Measurements from ENCODE around the gene PLEKHA7.

The PLEKHA7 gene

DNA sequence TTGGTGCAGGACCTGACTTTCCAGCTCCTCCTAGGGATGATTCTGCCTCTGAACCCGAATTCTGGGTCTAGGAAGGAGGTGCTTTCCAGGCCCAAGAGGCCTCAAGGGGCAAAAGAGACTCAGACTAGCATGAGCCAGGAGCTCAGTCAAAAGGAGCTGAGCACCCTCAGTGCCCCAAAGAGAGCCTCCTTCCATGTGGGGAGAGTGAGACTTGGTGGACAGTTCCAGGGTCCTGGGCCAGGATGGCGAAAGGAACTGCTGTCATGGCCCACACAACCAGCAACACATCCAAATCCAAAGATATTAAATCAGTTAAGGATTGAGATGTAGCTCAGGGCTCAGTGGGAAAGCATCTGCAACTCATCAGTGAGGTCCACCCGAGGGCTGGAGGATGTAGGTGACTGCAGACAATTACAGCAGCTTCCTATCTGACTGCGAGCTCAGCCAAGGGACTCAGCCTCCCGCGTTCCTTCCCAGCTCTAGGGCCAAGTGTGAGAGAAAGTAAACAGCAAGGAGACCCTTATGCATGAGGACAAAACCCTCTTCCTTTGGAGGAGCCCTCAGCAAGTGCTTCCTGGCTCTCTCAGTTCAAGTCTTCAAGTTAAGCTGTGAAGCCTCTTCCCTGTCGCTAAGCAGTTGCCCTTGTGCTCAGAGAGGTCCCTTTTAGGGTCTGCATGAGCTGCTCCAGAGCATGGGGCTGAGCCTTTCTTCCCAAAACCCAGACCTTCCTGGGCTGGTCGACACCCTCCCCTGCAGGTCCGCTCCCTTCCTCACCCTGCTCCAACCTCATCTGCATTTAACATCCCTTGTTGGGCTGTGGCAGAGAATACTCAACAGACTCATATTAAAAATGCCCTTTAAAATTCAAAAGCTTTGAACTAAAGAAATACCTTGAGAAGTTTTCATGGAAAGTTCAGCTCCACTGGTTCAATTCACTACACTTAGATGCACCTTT lies 240.0 kb downstream of the PLEKHA7 start:
- no peak for DNase-seq (ENCODE audit: low spot score)

DNA sequence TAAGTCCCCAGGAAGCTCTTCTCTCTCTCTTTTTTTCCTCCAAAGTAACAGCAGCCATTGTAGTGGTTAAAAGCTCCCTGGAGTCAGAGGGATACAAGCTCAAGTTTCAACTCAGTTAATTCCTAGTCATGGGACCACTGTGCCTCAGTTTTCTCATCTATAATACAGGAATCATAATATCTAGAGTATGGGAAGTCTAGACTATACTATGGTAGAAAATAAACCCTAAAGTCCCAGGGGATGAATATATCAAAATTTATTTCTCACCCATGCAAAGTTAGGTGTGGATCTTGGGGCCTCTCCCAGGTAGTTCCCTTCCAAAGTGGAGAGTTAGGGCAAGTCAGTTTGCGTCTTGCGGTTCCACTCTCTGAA lies 242.1 kb downstream of the PLEKHA7 start:
- DNase-seq (ENCODE audit: low spot score) = no peak

DNA sequence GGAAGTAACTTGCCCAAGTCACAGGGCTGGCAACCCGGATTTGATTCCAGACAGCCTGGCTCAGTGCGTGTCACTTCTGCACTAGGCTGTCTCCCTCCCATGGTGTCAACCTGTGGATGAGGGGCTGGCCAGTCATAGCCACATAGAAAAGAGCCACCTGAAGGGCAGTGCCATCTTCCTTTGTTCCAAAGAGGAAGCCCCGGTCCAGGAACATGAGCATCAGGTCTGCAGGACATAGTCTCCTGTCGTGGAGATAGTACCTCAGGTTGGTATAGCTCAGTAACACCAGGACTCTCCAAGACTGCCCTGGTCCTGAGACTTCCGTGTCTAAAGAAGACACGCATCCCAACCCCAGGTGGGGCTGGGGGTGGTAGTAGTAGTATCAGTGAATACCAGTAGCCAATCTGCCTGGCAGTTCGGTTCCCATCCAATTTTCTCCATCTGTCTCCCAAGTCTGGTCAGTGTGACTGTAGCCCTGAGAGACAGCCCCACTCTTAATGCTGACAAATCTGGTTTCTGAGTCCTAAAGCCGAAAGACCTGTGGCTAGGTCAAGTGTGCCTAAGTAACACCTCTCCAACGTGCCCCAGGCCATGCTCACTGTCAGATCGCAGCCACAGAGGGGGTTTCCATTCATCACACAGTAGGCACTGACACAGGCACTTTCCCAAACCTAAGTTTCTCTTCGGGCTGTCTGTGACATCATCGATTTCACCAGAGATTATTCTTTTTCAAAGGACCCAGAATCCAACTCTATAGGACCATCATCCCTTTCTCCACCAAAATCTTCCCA lies 242.7 kb downstream of the PLEKHA7 start:
- DNase-seq (ENCODE audit: low spot score) = no peak

DNA sequence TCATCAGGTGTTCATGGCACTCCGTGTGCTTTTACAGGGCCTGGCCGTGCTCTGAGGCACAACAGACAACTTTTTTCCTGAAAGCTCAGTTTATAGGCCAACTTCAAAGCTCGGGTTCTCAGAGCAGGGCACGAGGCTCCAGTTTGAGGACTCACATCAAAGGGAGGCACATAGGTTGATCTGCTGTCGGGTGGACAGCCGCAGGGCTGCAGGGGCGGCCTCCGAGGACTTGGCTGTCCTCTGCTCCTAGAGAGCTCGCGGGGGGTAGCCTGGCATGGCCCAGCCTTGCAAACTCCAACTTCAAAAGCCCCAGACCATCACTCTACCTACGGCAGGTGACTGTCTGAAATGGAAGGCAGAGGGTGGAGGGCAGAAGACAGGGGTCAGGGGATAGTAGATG lies 244.2 kb downstream of the PLEKHA7 start:
- DNase-seq (ENCODE audit: low spot score) = no peak

DNA sequence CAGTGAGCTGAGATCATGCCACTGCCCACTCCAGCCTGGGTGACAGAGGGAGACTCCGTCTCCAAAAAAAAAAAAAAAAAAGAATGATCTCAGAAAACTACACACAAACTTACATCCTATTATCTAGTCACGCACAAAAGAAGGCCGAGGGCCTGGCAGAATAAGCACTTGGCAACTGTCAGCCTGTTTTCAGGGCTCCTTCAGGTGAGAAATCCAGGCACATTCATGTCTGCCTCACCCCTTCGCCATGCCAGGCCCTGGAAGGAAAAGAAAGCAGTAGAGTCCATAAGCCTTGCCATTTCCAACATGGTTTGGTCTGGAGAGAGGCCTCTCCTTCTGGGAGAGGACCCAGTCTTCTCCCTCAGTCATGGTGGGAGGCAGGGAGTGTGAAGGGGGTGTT lies 244.8 kb downstream of the PLEKHA7 start:
- DNase-seq (ENCODE audit: low spot score) = no peak

DNA sequence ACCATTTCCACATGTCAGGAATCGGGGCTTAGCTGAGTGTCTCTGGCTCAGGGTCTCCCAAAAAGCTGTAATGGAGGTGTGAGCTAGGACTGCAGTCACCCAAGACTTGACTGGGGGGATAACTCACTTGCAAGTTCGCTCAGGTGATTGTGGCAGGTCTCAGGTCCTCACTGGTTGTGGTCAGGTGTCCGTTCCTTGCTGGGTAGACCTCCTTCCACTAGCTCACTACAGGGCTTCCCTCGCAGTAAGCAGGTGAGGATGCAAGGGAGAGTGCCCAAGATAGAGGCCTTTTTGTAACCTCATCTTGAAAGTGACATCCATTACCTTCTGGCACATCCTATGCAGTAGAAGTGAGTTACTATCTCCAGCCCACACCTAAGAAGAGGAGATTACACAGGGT lies 246.3 kb downstream of the PLEKHA7 start:
- no peak for DNase-seq (ENCODE audit: low spot score)

DNA sequence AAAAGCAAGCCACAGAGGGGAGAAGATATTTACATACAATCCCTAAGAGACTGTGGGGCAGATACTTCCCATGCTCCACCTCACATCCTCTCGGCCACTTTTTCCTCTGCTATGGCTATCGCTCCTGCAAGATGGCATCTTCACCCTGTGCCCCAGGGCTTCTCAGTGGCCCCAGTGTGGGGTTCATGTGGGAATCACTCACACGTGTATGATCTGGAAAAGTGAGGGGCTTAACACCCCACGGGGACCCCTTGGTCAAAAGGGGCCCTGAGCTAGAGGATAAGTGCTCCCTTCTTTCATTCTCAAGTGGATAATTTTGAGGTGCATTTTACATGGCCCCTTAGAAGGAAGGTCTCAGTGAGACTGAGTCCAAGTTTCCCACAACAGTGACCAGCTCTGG lies 247.1 kb downstream of the PLEKHA7 start:
- no peak for DNase-seq (ENCODE audit: low spot score)

DNA sequence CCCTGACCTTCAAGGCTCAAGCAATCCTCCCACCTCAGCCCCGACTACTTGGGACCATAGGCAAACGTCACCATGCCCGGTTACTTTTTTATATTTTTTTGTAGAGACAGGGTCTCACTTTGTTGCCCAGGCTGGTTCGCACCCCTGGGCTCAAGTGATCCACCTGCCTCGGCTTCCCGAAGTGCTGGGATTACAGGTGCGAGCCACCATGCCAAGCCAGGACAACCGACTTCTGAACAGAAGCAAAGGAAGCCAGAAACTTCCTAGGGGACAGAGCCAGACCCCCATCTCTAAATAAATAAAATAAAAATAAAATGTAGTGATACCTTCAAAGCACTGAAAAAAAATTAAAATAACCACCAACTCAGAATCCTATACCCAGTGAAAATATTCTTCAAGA lies 249.3 kb downstream of the PLEKHA7 start:
- no peak for DNase-seq (ENCODE audit: low spot score)

DNA sequence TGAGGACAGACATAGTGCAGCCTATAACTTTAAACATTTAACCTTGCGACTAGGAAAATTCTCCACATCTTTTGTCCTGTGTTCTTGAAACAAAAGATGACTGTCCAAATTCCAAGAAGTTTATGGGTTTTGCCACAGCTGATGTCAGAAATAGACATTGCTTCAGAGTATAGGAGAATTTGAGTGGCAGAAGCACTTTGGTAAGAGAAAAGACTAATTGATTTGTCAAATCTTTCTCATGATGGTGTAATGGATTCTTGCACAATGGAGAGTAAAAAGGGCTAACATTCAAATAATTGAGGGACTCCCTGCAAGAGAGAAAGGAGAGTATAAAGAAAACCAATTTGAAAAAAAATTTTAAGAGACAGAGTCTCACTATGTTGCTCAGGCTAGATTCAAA lies 250.5 kb downstream of the PLEKHA7 start:
- DNase-seq (ENCODE audit: low spot score) = no peak

DNA sequence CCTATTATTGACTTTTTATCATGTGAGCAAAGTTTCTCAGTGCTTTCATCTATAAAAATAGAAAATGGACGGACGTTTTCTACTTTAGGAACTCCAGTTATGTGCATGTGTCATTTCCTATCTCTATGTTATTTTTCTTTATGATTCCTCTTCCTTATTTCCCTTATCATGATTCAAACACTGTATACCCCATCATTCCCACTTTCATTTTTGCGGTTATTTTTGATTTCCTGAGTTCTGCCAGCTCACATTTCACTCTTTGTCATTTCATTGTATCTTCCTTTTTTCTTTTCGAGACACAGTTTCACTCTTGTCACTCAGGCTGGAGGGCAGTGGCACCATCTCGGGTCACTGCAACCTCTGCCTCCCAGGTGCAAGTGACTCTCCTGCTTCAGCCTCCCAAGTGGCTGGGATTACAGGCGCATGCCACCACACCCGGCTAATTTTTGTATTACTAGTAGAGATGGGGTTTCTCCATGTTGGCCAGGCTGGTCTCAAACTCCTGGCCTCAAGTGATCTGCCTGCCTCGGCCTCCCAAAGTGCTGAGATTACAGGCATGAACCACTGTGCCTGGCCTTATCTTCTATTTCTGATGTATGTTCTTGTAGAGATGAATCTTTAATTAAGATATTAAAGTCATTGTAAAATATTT lies 254.2 kb downstream of the PLEKHA7 start:
- DNase-seq (ENCODE audit: low spot score) = no peak

DNA sequence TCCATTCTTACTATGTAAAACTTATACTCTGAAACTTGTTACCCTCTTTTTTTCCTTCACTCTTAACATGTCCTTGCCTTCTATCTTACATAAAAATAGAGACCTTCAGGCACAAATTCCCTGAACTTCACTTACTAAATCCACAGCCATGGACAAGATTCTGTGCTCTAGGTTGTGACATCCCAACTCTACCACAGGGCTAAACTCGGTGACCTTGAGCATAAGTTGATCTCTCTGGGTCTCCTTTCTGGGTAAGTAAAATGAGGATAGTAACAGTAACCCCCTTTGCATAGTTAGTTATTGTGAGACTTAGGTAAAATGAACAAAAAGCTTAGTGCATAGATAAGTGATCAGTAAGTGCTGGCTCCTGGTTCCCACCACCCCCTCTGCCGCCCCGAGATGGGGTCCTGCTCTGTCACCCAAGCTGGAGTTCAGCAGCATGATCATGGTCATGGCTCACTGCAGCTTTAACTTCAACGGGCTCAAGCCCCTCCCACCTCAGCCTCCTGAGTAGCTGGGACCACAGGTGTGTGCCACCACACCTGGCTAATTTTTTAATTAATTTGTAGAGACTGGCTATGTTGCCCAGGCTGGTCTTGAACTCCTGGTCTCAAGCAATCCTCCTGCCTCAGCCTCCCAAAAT lies 255.7 kb downstream of the PLEKHA7 start:
- no peak for DNase-seq (ENCODE audit: low spot score)

DNA sequence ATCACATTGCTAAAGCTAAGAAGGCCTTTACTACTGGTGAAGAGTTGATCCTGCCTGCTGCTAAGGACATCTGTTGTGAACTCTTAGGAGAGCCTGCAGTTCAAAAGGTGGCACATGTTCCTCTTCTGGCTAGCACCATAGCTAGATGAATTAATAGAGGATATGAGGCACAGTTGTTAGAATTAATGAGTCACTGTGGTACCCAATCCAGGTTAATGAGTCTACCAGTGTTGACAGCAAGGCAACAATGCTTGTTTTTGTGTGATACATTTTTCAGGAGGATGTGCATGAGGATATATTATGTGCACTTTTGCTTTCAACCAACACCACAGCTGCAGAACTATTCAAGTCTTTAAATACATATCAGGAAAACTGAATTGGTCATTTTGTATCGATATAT lies 263.8 kb downstream of the PLEKHA7 start:
- DNase-seq (ENCODE audit: low spot score) = no peak

DNA sequence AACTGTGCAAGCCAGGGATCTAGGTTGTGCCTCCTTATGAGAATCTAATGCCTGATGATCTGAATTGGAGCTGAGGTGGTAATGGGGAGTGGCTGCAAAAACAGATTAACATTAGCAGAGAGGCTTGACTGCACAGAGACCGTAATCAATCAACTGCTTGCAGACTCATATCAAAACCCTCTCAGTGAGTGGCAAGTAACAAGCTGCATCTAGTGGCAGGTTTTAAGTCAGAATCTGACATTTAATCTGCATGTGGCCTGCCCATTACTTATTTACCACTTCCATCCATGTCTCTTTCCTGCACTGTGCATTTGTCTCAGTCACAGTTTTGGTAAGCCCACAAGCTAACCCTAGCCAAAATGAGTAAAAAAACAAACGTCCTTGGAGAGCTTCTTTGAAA lies 264.5 kb downstream of the PLEKHA7 start:
- no peak for DNase-seq (ENCODE audit: low spot score)

DNA sequence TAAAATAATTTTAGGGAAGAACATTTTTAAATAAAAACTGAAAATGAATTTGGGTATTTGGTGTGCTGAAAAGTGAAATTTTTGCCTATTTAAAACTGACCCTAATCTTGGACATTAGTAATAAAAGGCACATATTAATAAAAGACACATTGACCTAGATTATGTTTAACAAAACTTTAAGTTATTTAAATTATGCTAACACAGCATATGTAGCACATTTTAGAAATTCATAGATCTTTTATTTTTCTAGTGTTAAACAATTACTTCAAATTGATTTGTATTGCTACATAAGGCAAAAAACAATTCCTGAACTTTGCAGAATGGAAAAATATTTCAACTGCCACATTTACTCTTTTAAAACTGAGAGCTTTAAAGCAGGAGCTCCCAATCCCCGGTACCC lies 265.1 kb downstream of the PLEKHA7 start:
- DNase-seq (ENCODE audit: low spot score) = no peak

DNA sequence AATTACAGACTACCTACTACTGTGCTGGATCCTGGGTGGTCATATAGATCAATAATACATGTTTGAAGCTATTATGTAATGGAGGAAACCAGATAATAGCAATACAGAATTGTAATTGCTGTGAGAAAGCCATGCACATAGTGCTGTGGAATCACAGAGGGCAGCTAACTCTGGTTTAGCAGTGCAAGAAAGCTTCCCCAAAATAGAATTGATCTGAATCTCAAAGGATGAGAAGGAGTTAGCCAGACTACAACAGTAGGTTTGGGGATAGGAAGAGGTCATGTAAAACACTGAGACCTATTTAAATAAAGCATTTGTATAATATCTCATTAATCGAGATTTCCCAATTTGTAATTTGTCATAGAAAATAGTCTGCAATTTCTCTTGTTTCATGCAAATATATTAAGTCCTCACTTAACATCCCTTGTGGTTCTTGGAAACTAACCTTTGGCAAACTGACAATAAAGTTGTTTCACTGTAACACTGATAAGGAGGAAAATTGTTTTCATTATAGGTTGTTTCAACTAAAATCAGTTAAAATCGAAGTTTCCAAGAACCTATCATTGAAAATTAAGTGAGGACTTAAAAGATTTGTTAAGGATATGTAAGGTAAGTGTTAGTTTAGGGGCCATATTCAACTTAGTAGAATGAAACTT lies 268.1 kb downstream of the PLEKHA7 start:
- no peak for DNase-seq (ENCODE audit: low spot score)

DNA sequence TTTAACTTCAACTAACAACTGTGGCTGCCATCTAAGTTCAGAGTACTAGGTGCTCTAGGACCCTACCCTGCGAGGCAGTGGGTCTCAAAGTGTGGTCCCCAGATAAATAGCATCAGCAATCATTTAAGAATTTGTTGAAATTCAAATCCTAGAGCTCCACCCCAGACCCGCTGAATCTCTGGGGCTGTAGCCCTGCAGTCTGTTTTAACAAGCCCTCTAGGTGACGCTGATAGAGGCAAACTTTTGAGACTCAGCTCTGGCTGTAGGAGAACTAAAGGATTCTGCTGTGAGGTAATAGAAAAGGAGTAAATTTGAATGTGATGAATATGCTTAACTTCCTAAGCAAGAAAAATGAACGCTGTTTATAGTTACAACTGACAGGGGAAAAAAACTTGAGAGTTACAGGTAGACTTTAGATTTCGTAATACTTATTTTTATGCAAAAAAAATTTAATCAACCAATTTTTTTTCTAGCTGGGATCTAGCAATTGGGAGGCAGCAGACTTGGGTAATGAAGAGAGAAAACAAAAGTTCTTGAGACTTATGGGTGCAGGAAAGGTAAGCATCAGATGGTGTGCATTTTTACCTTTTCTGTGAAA lies 270.0 kb downstream of the PLEKHA7 start:
- no peak for DNase-seq (ENCODE audit: low spot score)

DNA sequence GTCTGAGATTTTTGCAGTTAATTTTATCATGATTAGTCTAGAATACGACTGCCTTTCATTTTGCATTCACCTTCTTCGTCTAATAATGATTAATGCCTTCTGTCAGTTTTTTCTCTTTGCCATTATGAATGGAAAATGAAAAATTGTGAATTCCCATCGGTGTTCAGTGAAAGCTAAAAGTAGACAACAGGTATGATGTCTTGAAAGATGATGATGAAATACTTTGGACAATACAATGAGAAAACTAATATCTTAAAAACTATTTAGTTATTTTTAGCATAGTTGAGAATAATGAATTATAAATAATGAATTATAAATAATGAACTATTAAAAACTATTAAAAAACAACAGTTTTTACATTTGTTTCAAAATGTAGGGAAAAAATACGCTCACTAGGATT lies 270.7 kb downstream of the PLEKHA7 start:
- no peak for DNase-seq (ENCODE audit: low spot score)

DNA sequence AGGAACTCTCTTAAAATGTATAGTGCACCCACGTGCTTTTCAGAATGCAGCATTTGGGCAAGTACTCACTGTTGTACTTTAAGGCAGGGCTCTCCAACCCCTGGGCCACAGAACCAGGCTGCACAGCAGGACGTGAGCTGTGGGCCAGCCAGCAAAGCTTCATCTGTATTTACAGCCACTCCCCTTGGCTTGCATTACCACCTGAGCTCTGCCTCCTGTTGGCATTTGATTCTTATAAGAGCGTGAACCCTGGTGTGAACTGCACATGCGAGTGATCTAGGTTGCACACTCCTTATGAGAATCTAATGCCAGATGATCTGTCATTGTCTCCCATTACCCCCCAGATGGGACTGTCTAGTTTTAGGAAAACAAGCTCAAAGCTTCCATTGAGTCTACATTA lies 272.7 kb downstream of the PLEKHA7 start:
- DNase-seq (ENCODE audit: low spot score) = no peak

DNA sequence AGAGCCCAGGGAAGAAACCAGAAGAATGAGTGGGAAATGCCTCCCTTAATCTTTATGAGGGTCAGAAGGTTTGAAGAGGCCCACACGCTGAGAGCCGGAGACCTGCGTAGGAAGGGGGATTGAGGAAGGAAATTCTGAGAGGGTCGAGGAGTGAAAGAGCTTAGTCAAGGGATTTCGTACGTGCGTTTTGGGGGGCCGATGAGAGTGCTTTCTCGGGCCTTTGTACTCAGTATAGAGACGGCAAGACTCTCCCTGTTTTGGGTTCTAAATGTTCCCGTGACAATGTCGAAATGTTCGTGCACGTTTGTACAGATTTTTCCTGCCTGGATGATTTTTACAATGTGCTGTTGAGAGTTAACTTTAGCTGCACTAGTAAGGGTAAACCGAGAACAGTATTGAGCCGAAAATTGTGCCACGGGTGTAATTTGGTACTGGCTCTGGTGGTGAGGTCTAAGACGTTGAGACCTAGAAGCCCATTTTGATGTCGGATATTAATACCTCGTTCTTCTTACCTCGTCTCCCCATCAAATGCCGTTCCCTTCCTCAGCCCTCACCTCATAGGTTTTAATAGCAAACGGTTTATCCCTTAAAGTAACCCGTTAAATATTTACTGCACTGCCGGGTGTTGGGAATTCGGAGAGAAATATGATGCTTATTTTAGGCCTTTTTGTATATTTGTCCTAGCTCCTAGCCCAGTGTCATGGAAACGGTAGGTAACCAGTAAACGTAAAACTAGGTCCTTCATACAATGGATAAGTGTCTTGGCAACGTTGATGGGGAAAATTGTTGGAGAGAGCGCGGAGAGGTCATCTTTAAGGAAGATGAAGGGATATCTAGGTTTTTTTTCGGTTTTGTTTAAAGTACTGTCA lies 275.0 kb downstream of the PLEKHA7 start:
- DNase-seq (ENCODE audit: low spot score) = no peak

DNA sequence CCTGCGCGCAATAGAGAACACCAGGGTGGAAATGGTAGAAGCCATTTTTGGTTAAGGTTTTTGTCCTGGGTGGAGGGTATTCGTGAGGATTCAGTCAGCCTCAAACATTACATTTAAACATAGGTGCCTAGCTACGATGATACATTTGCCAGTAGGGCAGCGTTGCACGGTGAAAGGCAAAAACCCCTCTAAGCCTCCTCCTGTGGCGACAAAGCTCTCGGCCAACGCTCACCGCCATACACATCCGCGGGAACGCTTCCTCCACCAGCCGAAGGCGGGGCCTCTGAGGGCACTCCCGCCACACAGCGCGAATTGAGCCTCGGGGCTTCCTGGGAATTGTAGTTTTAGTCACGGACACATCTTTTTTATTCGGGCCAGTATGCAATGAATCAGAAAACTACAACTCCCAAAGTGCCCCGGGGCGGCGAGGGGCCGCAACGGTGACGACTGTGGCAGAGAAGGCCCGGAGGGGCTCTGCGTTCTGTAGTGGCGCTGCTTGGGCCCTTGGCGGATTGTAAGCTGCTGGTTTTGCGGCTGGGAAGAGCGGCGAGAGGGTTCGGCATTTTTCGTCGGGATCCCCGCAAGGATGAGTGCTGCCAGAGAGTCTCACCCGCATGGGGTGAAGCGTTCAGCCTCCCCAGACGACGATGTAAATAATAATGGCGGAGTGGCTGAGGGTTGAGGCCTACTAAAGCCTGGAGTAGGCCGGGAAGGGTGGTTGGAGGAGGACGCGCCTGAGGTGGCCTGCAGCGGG lies 275.8 kb downstream of the PLEKHA7 start, which contains the start of gene C11orf58:
Gene C11orf58 (plus strand): TSS at position 455 of the 754 bp plus-strand sequence. CDS start 132 bp downstream, at position 587.
- DNase-seq (ENCODE audit: low spot score) = peak; percentile 98
